ENCODE data around the gene NSMCE1. TPM values are rescaled to one million over a fixed set of nuclear protein-coding genes. Genes with fewer than 3 reads are reported as not detected.

The NSMCE1 gene
- total RNA-seq, 2 experiments from 2014 or later = 31.9 to 33.9 TPM

DNA sequence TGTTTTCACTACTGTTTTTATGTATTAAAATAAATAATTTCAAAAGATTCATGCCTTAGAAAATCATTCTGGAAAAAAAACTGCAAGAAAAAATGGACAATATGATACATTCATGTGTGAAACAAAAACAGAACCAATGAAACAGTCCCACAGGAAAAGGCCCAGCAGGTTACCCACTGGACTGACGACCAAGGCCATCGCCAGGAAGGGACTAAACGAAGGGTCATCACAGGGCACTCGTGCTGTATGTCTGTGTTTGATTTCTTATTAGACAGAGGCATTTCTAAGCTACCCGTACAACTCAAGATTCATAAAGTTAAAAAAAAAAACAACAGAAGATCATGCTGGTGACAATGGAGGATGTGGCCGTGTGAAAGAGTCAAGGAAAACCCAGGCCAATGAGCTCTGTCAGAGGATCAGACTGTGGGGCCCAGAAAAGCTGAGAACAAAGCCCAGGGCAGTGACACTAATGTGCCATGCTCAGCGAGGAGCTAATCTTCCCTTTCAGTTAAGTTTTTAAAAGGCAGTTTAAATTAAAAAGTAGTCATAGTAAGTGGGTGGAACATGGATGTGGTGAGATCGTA, 31.8 kb downstream of the NSMCE1 start:
- ATAC-seq (ENCODE audit: poor library complexity) (no peak), DNase-seq (no peak)
- H3K4me1 ChIP-seq (ENCODE audit: insufficient read depth, low read length) = peaks cover 86% of the 10 kb centered on the region
- H3K9me3 ChIP-seq (ENCODE audit: control insufficient read depth in 1 of 2, insufficient read depth in 1 of 2, low read length in 2 of 2) = no peaks in the 10 kb centered on the region
- ChIA-PET CTCF (interaction anchor here (0.8 to 7.3 kb wide), 8 partner anchors 13 to 168 kb away, joined by 3 to 105 read pairs (median 4); partner anchors contain the start of gene IL21R), POLR2A (interaction anchor here (0.6 to 11.7 kb wide), 22 partner anchors 11 to 218 kb away, joined by 3 to 145 read pairs (median 5); partner anchors contain the start of genes IL21R and KDM8)
- peak overlapping the region; percentile 85 for H3K4me3 Mint-ChIP-seq
- no peaks in the 10 kb centered on the region for H3K9me3 Mint-ChIP-seq
- peaks cover 4% of the 10 kb centered on the region for H3K36me3 ChIP-seq (ENCODE audit: insufficient read depth, low read length)
- no peaks in the 10 kb centered on the region for H3K27me3 ChIP-seq (ENCODE audit: control insufficient read depth in 1 of 2, insufficient read depth in 2 of 2, low read length in 2 of 2)
- H3K27ac Mint-ChIP-seq = peak overlapping the region; percentile 95
- H3K27me3 Mint-ChIP-seq = no peaks in the 10 kb centered on the region
- peak overlapping the region; percentile 94 to 95 for H3K27ac ChIP-seq (ENCODE audit: low read depth in 1 of 2, low read length in 2 of 2)
- TF ChIP-seq, protein P1, sequence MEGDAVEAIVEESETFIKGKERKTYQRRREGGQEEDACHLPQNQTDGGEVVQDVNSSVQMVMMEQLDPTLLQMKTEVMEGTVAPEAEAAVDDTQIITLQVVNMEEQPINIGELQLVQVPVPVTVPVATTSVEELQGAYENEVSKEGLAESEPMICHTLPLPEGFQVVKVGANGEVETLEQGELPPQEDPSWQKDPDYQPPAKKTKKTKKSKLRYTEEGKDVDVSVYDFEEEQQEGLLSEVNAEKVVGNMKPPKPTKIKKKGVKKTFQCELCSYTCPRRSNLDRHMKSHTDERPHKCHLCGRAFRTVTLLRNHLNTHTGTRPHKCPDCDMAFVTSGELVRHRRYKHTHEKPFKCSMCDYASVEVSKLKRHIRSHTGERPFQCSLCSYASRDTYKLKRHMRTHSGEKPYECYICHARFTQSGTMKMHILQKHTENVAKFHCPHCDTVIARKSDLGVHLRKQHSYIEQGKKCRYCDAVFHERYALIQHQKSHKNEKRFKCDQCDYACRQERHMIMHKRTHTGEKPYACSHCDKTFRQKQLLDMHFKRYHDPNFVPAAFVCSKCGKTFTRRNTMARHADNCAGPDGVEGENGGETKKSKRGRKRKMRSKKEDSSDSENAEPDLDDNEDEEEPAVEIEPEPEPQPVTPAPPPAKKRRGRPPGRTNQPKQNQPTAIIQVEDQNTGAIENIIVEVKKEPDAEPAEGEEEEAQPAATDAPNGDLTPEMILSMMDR (IDR thresholded peaks at IDR 0.05) = no peak
- intact Hi-C loops (cut with DNase I, micrococcal nuclease) = loop anchor here in 1 of 2 experiments (5.0 kb wide), 1 partner anchor 211 kb away; no protein-coding TSS in a partner anchor
- H3K36me3 Mint-ChIP-seq (ENCODE audit: low read depth) = peaks cover 7% of the 10 kb centered on the region
- peaks cover 84% of the 10 kb centered on the region for H3K4me1 Mint-ChIP-seq (ENCODE audit: low read depth)
- no peak overlapping the region for H3K4me3 ChIP-seq (ENCODE audit: low read length)

DNA sequence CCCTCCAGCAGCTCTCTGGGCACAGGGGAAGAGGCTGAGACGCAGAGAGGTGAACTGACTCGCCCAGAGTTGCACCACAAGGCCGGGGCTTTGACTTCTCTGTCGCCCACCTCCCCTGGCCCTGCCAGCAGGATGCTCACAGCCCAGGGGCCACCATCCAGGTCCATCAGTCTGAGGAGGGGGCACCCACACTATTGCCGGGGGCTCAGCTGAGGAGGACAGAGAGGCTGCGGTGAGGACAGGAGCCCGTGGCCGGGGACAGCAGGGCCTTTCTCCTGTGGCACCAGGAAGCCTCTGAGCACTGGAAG, 32.7 kb downstream of the NSMCE1 start:
- Histone ChIP-seq H3K4me3 (ENCODE audit: low read length) (peak overlapping the region; percentile 1), H3K27me3 (ENCODE audit: control insufficient read depth in 1 of 2, insufficient read depth in 2 of 2, low read length in 2 of 2) (no peaks in the 10 kb centered on the region), H3K36me3 (ENCODE audit: insufficient read depth, low read length) (no peaks in the 10 kb centered on the region), H3K27ac (ENCODE audit: low read depth in 1 of 2, low read length in 2 of 2) (peak overlapping the region; percentile 94 to 95), H3K4me1 (ENCODE audit: insufficient read depth, low read length) (peaks cover 91% of the 10 kb centered on the region), H3K9me3 (ENCODE audit: control insufficient read depth in 1 of 2, insufficient read depth in 1 of 2, low read length in 2 of 2) (no peaks in the 10 kb centered on the region)
- Mint-ChIP-seq H3K36me3 (ENCODE audit: low read depth) (peaks cover 10% of the 10 kb centered on the region), H3K9me3 (no peaks in the 10 kb centered on the region), H3K27ac (peak overlapping the region; percentile 95), H3K27me3 (no peaks in the 10 kb centered on the region), H3K4me3 (peak overlapping the region; percentile 83), H3K4me1 (ENCODE audit: low read depth) (peaks cover 89% of the 10 kb centered on the region)
- ATAC-seq (ENCODE audit: poor library complexity) (no peak), DNase-seq (peak in 2 of 14 experiments; percentile 18 to 46)
- ChIA-PET CTCF (interaction anchor here (0.8 to 7.3 kb wide), 23 partner anchors 11 to 228 kb away, joined by 3 to 105 read pairs (median 15); partner anchors contain the start of genes IL21R and KDM8), POLR2A (interaction anchor here (0.7 to 11.7 kb wide), 23 partner anchors 7 to 224 kb away, joined by 3 to 145 read pairs (median 14); partner anchors contain the start of genes IL21R, KDM8 and NSMCE1)
- TF ChIP-seq, protein P1 (IDR thresholded peaks at IDR 0.05) = no peak
- intact Hi-C loops (cut with DNase I, micrococcal nuclease) = loop anchor here (1.0 to 5.0 kb wide), 10 partner anchors 32 to 211 kb away; partner anchors contain the start of genes NSMCE1 (in 2 of the 2), IL21R (in 1 of the 2) and KDM8 (in 1 of the 2)

DNA sequence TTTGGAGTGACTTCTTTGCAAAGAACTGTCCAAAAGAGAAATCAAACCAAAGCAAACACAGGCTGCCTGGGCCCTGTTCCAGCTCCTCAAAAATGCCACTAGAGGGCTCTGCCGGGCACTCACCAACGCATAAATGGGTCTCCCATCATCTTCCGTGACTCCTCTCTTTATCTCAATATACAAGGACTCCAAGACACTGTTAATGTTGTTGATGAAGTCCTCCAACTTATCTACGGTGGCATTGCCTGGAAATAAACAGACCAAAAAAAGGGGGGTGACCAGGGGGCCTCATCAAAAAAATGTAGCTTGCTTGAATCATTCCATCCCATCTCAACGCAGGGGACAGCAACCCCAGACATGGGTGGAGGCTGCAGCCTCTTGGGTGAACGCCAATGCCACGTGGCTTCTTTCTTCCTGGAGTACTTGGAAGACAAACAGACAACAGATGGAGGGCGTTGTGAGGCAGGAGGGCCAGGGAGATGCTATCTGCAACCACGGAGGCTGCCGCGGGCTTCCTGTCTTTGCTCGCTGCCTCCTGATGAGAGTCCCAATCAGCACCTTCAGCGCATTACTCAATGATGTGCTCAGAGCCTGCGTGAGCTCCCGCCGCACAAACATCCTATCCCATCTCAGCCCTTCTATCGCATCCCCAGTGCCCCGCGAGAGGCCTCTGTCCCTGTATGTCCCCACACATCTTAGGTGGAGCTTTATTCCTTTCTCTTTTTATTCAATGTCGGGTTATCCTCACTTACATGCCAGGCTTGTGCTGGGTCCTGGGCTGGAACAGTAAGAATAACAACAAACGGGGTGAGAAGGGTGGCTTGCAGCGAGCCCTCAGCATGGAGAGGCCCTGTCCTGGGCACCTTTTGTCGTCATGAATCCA, 33.3 kb downstream of the NSMCE1 start:
- no peaks in the 10 kb centered on the region for H3K9me3 Mint-ChIP-seq
- Histone ChIP-seq H3K9me3 (ENCODE audit: control insufficient read depth in 1 of 2, insufficient read depth in 1 of 2, low read length in 2 of 2) (no peaks in the 10 kb centered on the region), H3K36me3 (ENCODE audit: insufficient read depth, low read length) (peaks cover under 1% of the 10 kb centered on the region), H3K4me3 (ENCODE audit: low read length) (peak overlapping the region; percentile 1), H3K27me3 (ENCODE audit: control insufficient read depth in 1 of 2, insufficient read depth in 2 of 2, low read length in 2 of 2) (no peaks in the 10 kb centered on the region), H3K27ac (ENCODE audit: low read depth in 1 of 2, low read length in 2 of 2) (peak overlapping the region; percentile 94 to 95), H3K4me1 (ENCODE audit: insufficient read depth, low read length) (peaks cover 94% of the 10 kb centered on the region)
- intact Hi-C loops (cut with DNase I, micrococcal nuclease) = loop anchor here (1.0 to 5.0 kb wide), 10 partner anchors 32 to 212 kb away; partner anchors contain the start of genes NSMCE1 (in 2 of the 2), IL21R (in 1 of the 2) and KDM8 (in 1 of the 2)
- ATAC-seq (ENCODE audit: poor library complexity) = peak; percentile 68
- peaks cover 15% of the 10 kb centered on the region for H3K36me3 Mint-ChIP-seq (ENCODE audit: low read depth)
- peak overlapping the region; percentile 95 for H3K27ac Mint-ChIP-seq
- ChIA-PET POLR2A (interaction anchor here (0.7 to 11.7 kb wide), 44 partner anchors 8 to 315 kb away, joined by 3 to 145 read pairs (median 6); partner anchors contain the start of genes GTF3C1, IL21R, KATNIP and KDM8), CTCF (interaction anchor here (0.6 to 7.3 kb wide), 52 partner anchors 8 to 229 kb away, joined by 3 to 105 read pairs (median 5); partner anchors contain the start of genes IL21R and KDM8)
- peaks cover 91% of the 10 kb centered on the region for H3K4me1 Mint-ChIP-seq (ENCODE audit: low read depth)
- DNase-seq = peak; percentile 81 to 98 (median 94)
- TF ChIP-seq, protein P1 (IDR thresholded peaks at IDR 0.05) = peak; percentile 83
- H3K4me3 Mint-ChIP-seq = peak overlapping the region; percentile 83
- H3K27me3 Mint-ChIP-seq = no peaks in the 10 kb centered on the region

All from CD4-positive, alpha-beta T cell (primary cell).